NCI-H226 (cell line): ENCODE data around the gene WDR82.
"Not testable (repeated sequence)": the region's sequence is repeated elsewhere in the genome, so short reads cannot be mapped to it uniquely, and the experiment has no call there.

Source experiments
- DNase-seq: peaks from one replicate; pipeline ENCODE4 v3.0.0-alpha.2; 2015

Gene WDR82

GRCh38 chr3:52288674-52289073 lies 10.2 kb upstream of the WDR82 start:
- DNase-seq = no peak

GRCh38 chr3:52286777-52287110 lies 8.3 kb upstream of the WDR82 start:
- DNase-seq = no peak

- not testable (repeated sequence) for DNase-seq
Measured at GRCh38 chr3:52284051-52284450, 5.6 kb upstream of the WDR82 start.

- DNase-seq = no peak
Measured at GRCh38 chr3:52283306-52283705, 4.9 kb upstream of the WDR82 start.

GRCh38 chr3:52281981-52282801 lies 3.7 kb upstream of the WDR82 start:
- peak; percentile 51 for DNase-seq

GRCh38 chr3:52280050-52280461 lies 1.6 kb upstream of the WDR82 start:
- DNase-seq = no peak

- DNase-seq = no peak
Measured at GRCh38 chr3:52279596-52279995, 1.1 kb upstream of the WDR82 start.

- DNase-seq = peak; percentile 44
Measured at GRCh38 chr3:52277972-52278509, 408 bp downstream of the WDR82 start.

- peak; percentile 40 for DNase-seq
Measured at GRCh38 chr3:52277071-52277964, 1.1 kb downstream of the WDR82 start.

GRCh38 chr3:52274781-52275180 lies 3.7 kb downstream of the WDR82 start:
- DNase-seq = not testable (repeated sequence)

GRCh38 chr3:52272831-52273230 lies 5.6 kb downstream of the WDR82 start:
- DNase-seq = no peak

- DNase-seq = not testable (repeated sequence)
Measured at GRCh38 chr3:52272172-52272571, 6.3 kb downstream of the WDR82 start.

GRCh38 chr3:52270252-52270754 lies 8.1 kb downstream of the WDR82 start:
- DNase-seq = no peak

- DNase-seq = no peak
Measured at GRCh38 chr3:52269776-52270175, 8.7 kb downstream of the WDR82 start.

- no peak for DNase-seq
Measured at GRCh38 chr3:52268036-52268435, 10.4 kb downstream of the WDR82 start.

- DNase-seq = no peak
Measured at GRCh38 chr3:52265387-52265786, 13.1 kb downstream of the WDR82 start.

GRCh38 chr3:52262447-52262846 lies 16.0 kb downstream of the WDR82 start:
- no peak for DNase-seq

- no peak for DNase-seq
Measured at GRCh38 chr3:52259448-52259847, 19.0 kb downstream of the WDR82 start.

- no peak for DNase-seq
Measured at GRCh38 chr3:52259035-52259434, 19.4 kb downstream of the WDR82 start.

- no peak for DNase-seq
Measured at GRCh38 chr3:52257911-52258310, 20.5 kb downstream of the WDR82 start.

- DNase-seq = no peak
Measured at GRCh38 chr3:52256622-52257021, 21.8 kb downstream of the WDR82 start.

- no peak for DNase-seq
Measured at GRCh38 chr3:52256159-52256558, 22.3 kb downstream of the WDR82 start.

GRCh38 chr3:52254608-52255007 lies 23.8 kb downstream of the WDR82 start:
- DNase-seq = no peak
